Panc1 (cell line): Measurements from ENCODE around the gene PRPF4. TPM values are rescaled to one million over a fixed set of nuclear protein-coding genes. Genes with fewer than 3 reads are reported as not detected.

Experiments
- ATAC-seq: fragments of 200-7000 bp; cut with Tn5 transposase; 2 replicates; pipeline ENCODE4 v1.9.1; 2020; ENCODE audit warnings: mild to moderate bottlenecking, moderate library complexity
- BruUV-seq: library from RNA; stranded (reverse); fragments of 400-500 nt; replicated peaks from 2 replicates; lab custom pipeline; 2021; lab: Mats Ljungman, UMichigan
- CTCF ChIA-PET: fragments of 300-600 bp; sonication (Branson Sonifier 250); formaldehyde crosslinking; loops from one replicate; lab custom pipeline; 2022; ENCODE audit warnings: antibody characterized with exemption; lab: Charles Lee
- POLR2A ChIA-PET: fragments of 300-600 bp; sonication (Branson Sonifier 250); formaldehyde crosslinking; loops from one replicate; lab custom pipeline; 2022; ENCODE audit warnings: antibody characterized with exemption; lab: Charles Lee
- DNase-seq: peaks from one replicate; pipeline ENCODE4 v3.0.0-alpha.2; 2010; ENCODE audit warnings: low read depth, low spot score
- H3K27ac ChIP-seq: 2 replicates; pipeline ENCODE4 v1.5.1; 2011; ENCODE audit warnings: mild to moderate bottlenecking, low read length, inconsistent platforms
- H3K27me3 ChIP-seq: fragments of 200-500 bp; sonication (Bioruptor generic); 2 replicates; pipeline ENCODE4 v1.6.0; 2014; ENCODE audit warnings: low read length, inconsistent platforms; ENCODE audit not compliant: control insufficient read depth, insufficient read depth
- H3K36me3 ChIP-seq: fragments of 200-500 bp; sonication (Bioruptor generic); 2 replicates; pipeline ENCODE4 v1.5.1; 2014; ENCODE audit warnings: inconsistent platforms, mild to moderate bottlenecking, low read length, moderate library complexity; ENCODE audit not compliant: control insufficient read depth, insufficient read depth
- H3K4me1 ChIP-seq: 2 replicates; pipeline ENCODE4 v1.5.1; 2011; ENCODE audit warnings: inconsistent platforms, mild to moderate bottlenecking, low read length, moderate library complexity; ENCODE audit not compliant: control insufficient read depth, insufficient read depth
- H3K4me3 ChIP-seq, 2 experiments: 2 replicates each; pipeline ENCODE4 v1.5.1; 2011 to 2012; ENCODE audit warnings: low read depth in 2 of 2, low read length in 2 of 2, mild to moderate bottlenecking in 2 of 2, inconsistent platforms in 1 of 2, moderate library complexity in 1 of 2
- H3K9me3 ChIP-seq: fragments of 200-500 bp; sonication (Bioruptor generic); 2 replicates; pipeline ENCODE4 v1.5.1; 2014; ENCODE audit warnings: low read depth, mild to moderate bottlenecking, inconsistent platforms, low read length, moderate library complexity; ENCODE audit not compliant: control insufficient read depth, insufficient read depth
- CTCF ChIP-seq: fragments of 450-650 bp; IDR thresholded peaks from 2 replicates; pipeline ENCODE4 v1.5.1; 2017; ENCODE audit warnings: mild to moderate bottlenecking
- POLR2AphosphoS5 ChIP-seq: IDR thresholded peaks from 2 replicates; pipeline ENCODE4 v1.6.1; 2012; ENCODE audit warnings: mild to moderate bottlenecking, low read depth, low read length, moderate library complexity
- REST ChIP-seq, 2 experiments: IDR thresholded peaks; 2 replicates each; pipeline ENCODE4 v1.6.1; 2011 to 2012; ENCODE audit warnings: low read depth in 2 of 2, control low read depth in 1 of 2, low read length in 1 of 2, mild to moderate bottlenecking in 1 of 2, moderate library complexity in 1 of 2; ENCODE audit not compliant: insufficient read depth in 1 of 2
- SIN3A ChIP-seq: IDR thresholded peaks from 2 replicates; pipeline ENCODE4 v1.6.1; 2012; ENCODE audit warnings: low read depth, mild to moderate bottlenecking, low read length, moderate library complexity, borderline replicate concordance; ENCODE audit not compliant: insufficient read depth
- TCF7L2 ChIP-seq: IDR thresholded peaks from 2 replicates; pipeline ENCODE4 v1.6.1; 2011; ENCODE audit warnings: mild to moderate bottlenecking, low read depth, low read length, inconsistent platforms
- in situ Hi-C: cut with HindIII; loops from 2 replicates; pipeline ENCODE4 v1.10.0; 2016; ENCODE audit warnings: low sequenced_read_pairs, low pct_unique_long_range_greater_than_20kb
- intact Hi-C: fragments of 100-400 bp; cut with micrococcal nuclease; formaldehyde crosslinking; loops from one replicate; pipeline ENCODE4 v1.10.0; 2022; ENCODE audit not compliant: unreplicated experiment
- total RNA-seq: library from RNA; stranded (reverse); gene quantifications from one replicate; pipeline ENCODE4 v1.2.1, GENCODE V29; 2021; ENCODE audit not compliant: unreplicated experiment

Gene PRPF4
- total RNA-seq, 1 experiment from 2014 or later = 28.9 TPM

GRCh38 chr9:113307396-113307975, 32.0 kb downstream of the PRPF4 start:
- in situ Hi-C loops = no loop called here
- intact Hi-C loops = no loop called here
- Histone ChIP-seq H3K36me3 (no peaks in the 10 kb centered on the region), H3K4me1 (no peaks in the 10 kb centered on the region), H3K4me3 (no peak overlapping the region), H3K27me3 (no peaks in the 10 kb centered on the region), H3K9me3 (no peaks in the 10 kb centered on the region), H3K27ac (no peak overlapping the region)
- TF ChIP-seq REST (IDR thresholded peaks at IDR 0.05; ENCODE audit: insufficient read depth in 1 of 2, low read depth in 2 of 2, low read length in 1 of 2) = no peak
- no peak for TF ChIP-seq SIN3A
- no peak for TF ChIP-seq POLR2AphosphoS5
- no peak for TF ChIP-seq TCF7L2
- TF ChIP-seq CTCF = no peak
- ChIA-PET POLR2A (no interaction called here), CTCF (no interaction called here)
- no peak for ATAC-seq
- no TSS peak for BruUV-seq
- DNase-seq = no peak

- no TSS peak for BruUV-seq
- in situ Hi-C loops = no loop called here
- CTCF ChIA-PET = interaction anchor here (0.6 kb wide), 1 partner anchor 91 kb away, joined by 5 read pairs; no protein-coding TSS in a partner anchor
- POLR2A ChIA-PET = no interaction called here
- no peaks in the 10 kb centered on the region for H3K27me3 ChIP-seq
- H3K4me3 ChIP-seq = no peak overlapping the region
- H3K9me3 ChIP-seq = no peaks in the 10 kb centered on the region
- H3K4me1 ChIP-seq = no peaks in the 10 kb centered on the region
- intact Hi-C loops = loop anchor here (2.0 kb wide), 1 partner anchor 97 kb away; no protein-coding TSS in a partner anchor
- DNase-seq (no peak), ATAC-seq (0 out of 2 replicates have a peak, but pooled peaks have one; percentile 65)
- H3K27ac ChIP-seq = no peak overlapping the region
- TF ChIP-seq REST (IDR thresholded peaks at IDR 0.05; ENCODE audit: insufficient read depth in 1 of 2, low read depth in 2 of 2, low read length in 1 of 2) = no peak
- no peak for TF ChIP-seq SIN3A
- TF ChIP-seq CTCF = peak; percentile 65; the same call in 1 of the 2 replicates
- no peaks in the 10 kb centered on the region for H3K36me3 ChIP-seq
Measured at GRCh38 chr9:113309204-113309813, 33.9 kb downstream of the PRPF4 start.
